H1 (cell line): ENCODE data around the gene AQP7. TPM values are rescaled to one million over a fixed set of nuclear protein-coding genes. Genes with fewer than 3 reads are reported as not detected.

Source experiments
- CTCF ChIA-PET: fragments of 300-600 bp; sonication (Branson Sonifier 250); formaldehyde crosslinking; loops from one replicate; lab custom pipeline; 2021; ENCODE audit not compliant: partially characterized antibody; lab: Charles Lee
- POLR2A ChIA-PET: fragments of 300-600 bp; sonication (Branson Sonifier 250); formaldehyde crosslinking; loops from one replicate; lab custom pipeline; 2021; ENCODE audit warnings: inconsistent platforms; ENCODE audit not compliant: partially characterized antibody; lab: Charles Lee
- DNase-seq, 2 experiments: peaks; one replicate each; pipeline versions ENCODE4 v3.0.0 to v3.0.0-alpha.2; 2010 to 2022; ENCODE audit warnings: low spot score in 2 of 2, low read depth in 1 of 2, mixed read lengths in 1 of 2
- FAIRE-seq: peaks from 2 replicates; lab custom pipeline; 2011; peaks lifted over from hg19 to GRCh38; lab: Jason Lieb, UNC
- H2AFZ ChIP-seq: 2 replicates; pipeline ENCODE4 v1.8.1; 2012; ENCODE audit warnings: low read length, inconsistent platforms
- H2AK5ac ChIP-seq: 2 replicates; pipeline ENCODE4 v1.6.1; 2013; ENCODE audit warnings: low read depth, low read length
- H2BK120ac ChIP-seq: replicated peaks from 2 replicates; pipeline ENCODE3; 2013; ENCODE audit warnings: low read depth, low read length, inconsistent platforms
- H2BK12ac ChIP-seq: 2 replicates; pipeline ENCODE4 v1.6.1; 2013; ENCODE audit warnings: low read depth, low read length
- H2BK15ac ChIP-seq: 2 replicates; pipeline ENCODE4 v1.6.1; 2013; ENCODE audit warnings: low read length
- H2BK20ac ChIP-seq: 2 replicates; pipeline ENCODE4 v1.6.1; 2013; ENCODE audit warnings: low read length
- H2BK5ac ChIP-seq: 2 replicates; pipeline ENCODE4 v1.6.1; 2013; ENCODE audit warnings: low read depth, low read length
- H3K14ac ChIP-seq: 2 replicates; pipeline ENCODE4 v1.6.1; 2013; ENCODE audit warnings: inconsistent platforms; ENCODE audit not compliant: insufficient read length
- H3K18ac ChIP-seq: 2 replicates; pipeline ENCODE4 v1.6.1; 2013; ENCODE audit warnings: low read length; ENCODE audit errors: extremely low read depth
- H3K23ac ChIP-seq: 2 replicates; pipeline ENCODE4 v1.6.1; 2013; ENCODE audit warnings: inconsistent platforms; ENCODE audit not compliant: insufficient read length
- H3K23me2 ChIP-seq: 2 replicates; pipeline ENCODE4 v1.6.1; 2013; ENCODE audit warnings: low read depth, low read length
- H3K27ac ChIP-seq: 2 replicates; pipeline ENCODE4 v1.6.1; 2011; ENCODE audit warnings: low read depth, low read length, inconsistent platforms
- H3K27me3 ChIP-seq, 4 experiments: replicated peaks in 1 of 4; 1 replicate in 1 of 4; 2 replicates in 3 of 4; pipeline versions ENCODE4 v1.6.1 to v1.8.1; 2011 to 2013; ENCODE audit warnings: low read length in 3 of 4, mild to moderate bottlenecking in 3 of 4, inconsistent platforms in 2 of 4, mixed read lengths in 2 of 4, moderate library complexity in 1 of 4; ENCODE audit not compliant: control insufficient read depth in 3 of 4, insufficient read depth in 3 of 4; ENCODE audit errors: extremely low read depth in 1 of 4
- H3K36me3 ChIP-seq, 4 experiments: 2 replicates each; pipeline versions ENCODE4 v1.6.1 to v1.8.1; 2011 to 2013; ENCODE audit warnings: mild to moderate bottlenecking in 4 of 4, low read length in 3 of 4, moderate library complexity in 2 of 4, control low read depth in 1 of 4, inconsistent platforms in 1 of 4; ENCODE audit not compliant: insufficient read depth in 4 of 4, control insufficient read depth in 2 of 4
- H3K4ac ChIP-seq: replicated peaks from 2 replicates; pipeline ENCODE3; 2013; ENCODE audit warnings: low read length, low read depth, mixed read lengths, inconsistent platforms; ENCODE audit not compliant: insufficient read length
- H3K4me1 ChIP-seq, 4 experiments: replicated peaks in 1 of 4; 1 replicate in 1 of 4; 2 replicates in 3 of 4; pipeline versions ENCODE4 v1.6.1 to v1.8.1; 2011 to 2013; ENCODE audit warnings: low read length in 3 of 4, inconsistent platforms in 2 of 4, mixed read lengths in 1 of 4; ENCODE audit not compliant: insufficient read depth in 4 of 4, control insufficient read depth in 3 of 4
- H3K4me2 ChIP-seq, 2 experiments: 2 replicates each; pipeline versions ENCODE4 v1.6.1 to v1.8.1; 2011 to 2013; ENCODE audit warnings: low read depth in 2 of 2, low read length in 2 of 2, control low read depth in 1 of 2, inconsistent platforms in 1 of 2, mild to moderate bottlenecking in 1 of 2; ENCODE audit not compliant: insufficient read depth in 1 of 2
- H3K4me3 ChIP-seq, 4 experiments: fragments of 200-600, 300-600 bp in 1 of 4; sonication (generic), shearing (Covaris generic), sonication (Bioruptor Twin) in 1 of 4; 2 replicates each; pipeline versions ENCODE4 v1.5.1 to v1.8.1; 2011 to 2016; ENCODE audit warnings: low read length in 4 of 4, low read depth in 3 of 4, control low read depth in 2 of 4, inconsistent platforms in 2 of 4, mild to moderate bottlenecking in 2 of 4, mixed read lengths in 1 of 4, moderate library complexity in 1 of 4; ENCODE audit not compliant: insufficient read depth in 2 of 4; ENCODE audit errors: extremely low read depth in 1 of 4
- H3K56ac ChIP-seq: replicated peaks from 2 replicates; pipeline ENCODE3; 2013; ENCODE audit warnings: low read depth, mild to moderate bottlenecking, mixed read lengths, low read length, inconsistent platforms; ENCODE audit not compliant: insufficient read length
- H3K79me1 ChIP-seq: 2 replicates; pipeline ENCODE4 v1.6.1; 2013; ENCODE audit warnings: low read depth, low read length, control low read depth
- H3K79me2 ChIP-seq, 2 experiments: 2 replicates each; pipeline versions ENCODE4 v1.6.1 to v1.8.1; 2012 to 2013; ENCODE audit warnings: low read length in 2 of 2, mild to moderate bottlenecking in 2 of 2, inconsistent platforms in 1 of 2; ENCODE audit not compliant: insufficient read depth in 2 of 2, control insufficient read depth in 1 of 2
- H3K9ac ChIP-seq, 4 experiments: replicated peaks in 1 of 4; 1 replicate in 1 of 4; 2 replicates in 3 of 4; pipeline versions ENCODE4 v1.6.1 to v1.8.1; 2011 to 2013; ENCODE audit warnings: low read depth in 3 of 4, low read length in 3 of 4, control low read depth in 2 of 4, mild to moderate bottlenecking in 2 of 4, moderate library complexity in 2 of 4, inconsistent platforms in 1 of 4; ENCODE audit errors: extremely low read depth in 1 of 4
- H3K9me3 ChIP-seq, 2 experiments: 2 replicates each; pipeline versions ENCODE4 v1.6.1 to v1.8.1; 2012 to 2013; ENCODE audit warnings: mild to moderate bottlenecking in 2 of 2, moderate library complexity in 2 of 2, control low read depth in 1 of 2, inconsistent platforms in 1 of 2, low read depth in 1 of 2, low read length in 1 of 2, mixed read lengths in 1 of 2; ENCODE audit not compliant: insufficient read depth in 2 of 2
- H4K20me1 ChIP-seq, 2 experiments: replicated peaks in 1 of 2; 2 replicates each; pipeline versions ENCODE3 to v1.8.1; 2011 to 2013; ENCODE audit warnings: inconsistent platforms in 2 of 2, low read length in 2 of 2, mild to moderate bottlenecking in 1 of 2; ENCODE audit not compliant: insufficient read depth in 2 of 2, control insufficient read depth in 1 of 2
- H4K5ac ChIP-seq: 2 replicates; pipeline ENCODE4 v1.6.1; 2013; ENCODE audit warnings: low read length, low read depth, mixed read lengths, inconsistent platforms; ENCODE audit not compliant: insufficient read length
- H4K8ac ChIP-seq: 2 replicates; pipeline ENCODE4 v1.8.0; 2013; ENCODE audit warnings: mild to moderate bottlenecking, moderate library complexity, low read length, inconsistent platforms; ENCODE audit not compliant: insufficient read depth; ENCODE audit errors: extremely low read depth
- H4K91ac ChIP-seq: replicated peaks from 2 replicates; pipeline ENCODE3; 2013; ENCODE audit warnings: low read length, mixed read lengths, inconsistent platforms; ENCODE audit not compliant: insufficient read length
- KDM5A ChIP-seq: fragments of 200-600 bp; IDR thresholded peaks from 2 replicates; pipeline ENCODE4 v1.7.1; 2012; ENCODE audit warnings: mild to moderate bottlenecking, low read length, inconsistent platforms, mixed read lengths
- PHF8 ChIP-seq: fragments of 200-600 bp; sonication (generic); conservative IDR thresholded peaks from 2 replicates; pipeline ENCODE4 v1.7.1; 2012; ENCODE audit warnings: low read depth, mild to moderate bottlenecking, inconsistent platforms, low read length, moderate library complexity
- WGBS, 2 experiments: shearing (Covaris generic) in 1 of 2; methylation state at CpG; one replicate each; pipeline versions ENCODE4 v1.1.6 to v1.1.7; 2013 to 2015; ENCODE audit warnings: low lambda C conversion rate in 2 of 2, mixed read lengths in 2 of 2, inconsistent platforms in 1 of 2, low coverage in 1 of 2, missing lambda C conversion rate in 1 of 2; ENCODE audit not compliant: insufficient replicate concordance in 2 of 2, insufficient coverage in 1 of 2, insufficient read length in 1 of 2; ENCODE audit errors: extremely low coverage in 1 of 2, missing lambda C conversion rate in 1 of 2; 5-methylcytosine and 5-hydroxymethylcytosine counted together
- polyA plus RNA-seq, 7 experiments: library from polyadenylated mRNA; depleted of rRNA in 3 of 7; stranded (reverse) in 5 of 7; unstranded in 2 of 7; fragments of >200 nt in 5 of 7; fragments of 200-250 nt in 2 of 7; gene quantifications; 1 replicate in 5 of 7; 2 replicates in 1 of 7; 4 replicates in 1 of 7; pipeline versions ENCODE4 v1.2.1 to v1.2.3, GENCODE V29; 2011 to 2013; ENCODE audit warnings: missing spikeins in 2 of 7, mixed read lengths in 2 of 7
- total RNA-seq: library from RNA; stranded (reverse); fragmentation: NEBNext Ultra II Directional; extraction: Animal tissue kit (Norgen Biotek cat#: 25700); gene quantifications from 2 replicates; pipeline ENCODE4 v1.2.1, GENCODE V29; 2021
- TF ChIP-seq, protein P1 (sequence below): IDR thresholded peaks from 2 replicates; pipeline ENCODE4 v1.6.1; 2012; ENCODE audit warnings: inconsistent platforms

AQP7 gene
- total and polyA plus RNA-seq, 2 of the 8 experiments (the other 6 are each of a cell fraction or from before 2014, with no cell fraction given), result not detected

DNA sequence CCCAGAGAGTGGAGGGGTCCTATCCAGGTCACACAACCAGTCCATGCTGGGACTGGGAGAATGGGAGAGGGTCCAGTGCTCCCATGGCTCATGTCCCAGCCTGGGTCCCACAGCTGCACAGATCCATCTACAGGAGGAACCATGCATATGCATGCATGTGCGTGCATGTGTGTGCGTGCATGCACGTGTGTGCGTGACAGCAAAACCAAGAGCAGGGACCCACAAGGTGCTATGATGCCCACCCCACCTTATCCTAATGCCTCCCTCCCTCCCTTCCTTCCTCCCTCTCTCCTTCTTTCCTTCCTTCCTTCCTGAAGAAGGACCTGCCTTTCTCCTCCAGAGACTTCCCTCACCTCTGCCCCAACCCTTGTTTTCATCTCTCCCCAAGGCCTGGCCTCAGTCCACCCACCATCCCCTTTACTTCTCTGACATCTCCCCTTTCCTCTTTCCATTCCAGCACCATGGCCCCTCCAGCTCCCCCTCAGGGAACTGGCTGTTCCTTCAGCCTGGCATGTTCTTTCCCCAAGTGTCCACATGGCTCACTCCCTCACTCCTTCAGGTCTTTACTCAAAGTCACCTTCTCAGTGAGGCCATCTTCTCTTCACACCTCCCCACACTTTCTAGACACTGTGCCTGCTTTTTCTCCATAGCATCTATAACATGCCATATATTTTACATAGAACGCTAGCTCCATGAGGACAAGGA, 21.8 kb downstream of the AQP7 start:
- Histone ChIP-seq H2AK5ac (peak overlapping the region; percentile 26; the same call in 1 of the 2 replicates), H2BK5ac (peak overlapping the region; percentile 27; the same call in 1 of the 2 replicates), H4K20me1 (no peaks in the 10 kb centered on the region), H3K4me2 (peak overlapping the region; percentile 10 to 55; a peak in 2 of 4 replicates), H3K23ac (no peak overlapping the region), H4K8ac (no peak overlapping the region), H2AFZ (peak overlapping the region; percentile 13; the same call in 1 of the 2 replicates)
- POLR2A ChIA-PET, result interaction anchor here (1.0 to 2.8 kb wide), 6 partner anchors 12 to 356 kb away, joined by 3 to 14 read pairs (median 3); partner anchors contain the start of genes DNAJA1 and SMU1
- TF ChIP-seq PHF8, result no peak
- TF ChIP-seq, protein P1, sequence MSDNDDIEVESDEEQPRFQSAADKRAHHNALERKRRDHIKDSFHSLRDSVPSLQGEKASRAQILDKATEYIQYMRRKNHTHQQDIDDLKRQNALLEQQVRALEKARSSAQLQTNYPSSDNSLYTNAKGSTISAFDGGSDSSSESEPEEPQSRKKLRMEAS, result peak; percentile 32
- no peak for TF ChIP-seq KDM5A
- TF ChIP-seq, all 59 proteins: peak for 1
- peak overlapping the region in 2 of 4 experiments; percentile 7 to 38; a peak in 1 of 8 replicates for H3K4me3 ChIP-seq
- no peaks in the 10 kb centered on the region; a peak in 1 of 4 replicates for H3K9me3 ChIP-seq
- peak overlapping the region; percentile 74; the same call in 1 of the 2 replicates for H2BK15ac ChIP-seq
- WGBS, 2 experiments, result 97% methylated on average over 5 of the region's 5 CpGs; no CpG with 5 or more reads in 1 of the 2 experiments
- DNase-seq, result no peak
- H3K56ac ChIP-seq, result no peak overlapping the region
- H3K36me3 ChIP-seq, result no peaks in the 10 kb centered on the region
- H3K14ac ChIP-seq, result no peak overlapping the region
- H3K9ac ChIP-seq, result no peak overlapping the region
- no peaks in the 10 kb centered on the region for H3K27me3 ChIP-seq
- H2BK12ac ChIP-seq, result peak overlapping the region; percentile 97; the same call in 1 of the 2 replicates
- H4K91ac ChIP-seq, result peak overlapping the region; percentile 14
- peak overlapping the region; percentile 73; the same call in 1 of the 2 replicates for H2BK20ac ChIP-seq
- peak overlapping the region; percentile 50 for H4K5ac ChIP-seq
- no peaks in the 10 kb centered on the region; the same call in 1 of the 2 replicates for H3K79me1 ChIP-seq
- peaks cover 2 to 6% (median 5%) of the 10 kb centered on the region in 4 experiments; a peak in 5 of 7 replicates for H3K4me1 ChIP-seq
- peak overlapping the region; percentile 4 for H2BK120ac ChIP-seq
- peak overlapping the region; percentile 65 for H3K27ac ChIP-seq
- CTCF ChIA-PET, result interaction anchor here (0.9 to 11.2 kb wide), 8 partner anchors 11 to 91 kb away, joined by 3 to 153 read pairs (median 6); no protein-coding TSS in a partner anchor
- H3K23me2 ChIP-seq, result no peaks in the 10 kb centered on the region
- peak overlapping the region; percentile 24; the same call in 1 of the 2 replicates for H3K18ac ChIP-seq
- peak overlapping the region; percentile 76 for H3K4ac ChIP-seq
- FAIRE-seq, result no peak
- H3K79me2 ChIP-seq, result no peaks in the 10 kb centered on the region
